Mesenchymal stem cell (in vitro differentiated cells and primary cell): ENCODE results near the gene MAL.

Source experiments
- DNase-seq: peaks from one replicate; pipeline ENCODE4 v3.0.0-alpha.2; 2013
- H2AFZ ChIP-seq: one replicate; pipeline ENCODE4 v1.6.1; 2013; ENCODE audit warnings: low read depth, mild to moderate bottlenecking, control low read depth, inconsistent platforms, low read length, moderate library complexity
- H2AK5ac ChIP-seq: 2 replicates; pipeline ENCODE4 v1.6.1; 2013; ENCODE audit warnings: low read length, moderate library complexity, mild to moderate bottlenecking, inconsistent platforms; ENCODE audit not compliant: severe bottlenecking
- H2BK120ac ChIP-seq: one replicate; pipeline ENCODE4 v1.6.1; 2013; ENCODE audit warnings: low read depth, mild to moderate bottlenecking, inconsistent platforms, low read length, moderate library complexity
- H2BK12ac ChIP-seq, 2 experiments: one replicate each; pipeline ENCODE4 v1.6.1; 2013; ENCODE audit warnings: inconsistent platforms in 2 of 2, low read length in 2 of 2, mild to moderate bottlenecking in 2 of 2, moderate library complexity in 2 of 2, control low read depth in 1 of 2
- H2BK15ac ChIP-seq: one replicate; pipeline ENCODE4 v1.6.1; 2013; ENCODE audit warnings: mild to moderate bottlenecking, low read depth, inconsistent platforms; ENCODE audit not compliant: poor library complexity, severe bottlenecking
- H2BK5ac ChIP-seq: 2 replicates; pipeline ENCODE4 v1.6.1; 2013; ENCODE audit warnings: low read depth, mild to moderate bottlenecking, low read length, control low read depth, inconsistent platforms; ENCODE audit not compliant: poor library complexity, severe bottlenecking
- H3K14ac ChIP-seq, 2 experiments: one replicate each; pipeline ENCODE4 v1.6.1; 2013; ENCODE audit warnings: inconsistent platforms in 2 of 2, low read length in 2 of 2, control low read depth in 1 of 2, mild to moderate bottlenecking in 1 of 2, moderate library complexity in 1 of 2
- H3K18ac ChIP-seq, 2 experiments: one replicate each; pipeline ENCODE4 v1.6.1; 2013; ENCODE audit warnings: inconsistent platforms in 2 of 2, low read length in 2 of 2, control low read depth in 1 of 2, low read depth in 1 of 2, mild to moderate bottlenecking in 1 of 2
- H3K23ac ChIP-seq, 2 experiments: one replicate each; pipeline ENCODE4 v1.6.1; 2013; ENCODE audit warnings: inconsistent platforms in 2 of 2, low read length in 2 of 2, mild to moderate bottlenecking in 2 of 2, moderate library complexity in 2 of 2, control low read depth in 1 of 2
- H3K27ac ChIP-seq: 2 replicates; pipeline ENCODE4 v1.5.1; 2013; ENCODE audit warnings: mild to moderate bottlenecking, moderate library complexity, low read length, control low read depth, inconsistent platforms; ENCODE audit not compliant: poor library complexity, severe bottlenecking
- H3K27me3 ChIP-seq, 2 experiments: 2 replicates each; pipeline versions ENCODE4 v1.6.1 to v1.7.0; 2013; ENCODE audit warnings: low read length in 2 of 2, mild to moderate bottlenecking in 2 of 2, moderate library complexity in 2 of 2, control low read depth in 1 of 2, inconsistent platforms in 1 of 2; ENCODE audit not compliant: control insufficient read depth in 1 of 2, insufficient read depth in 1 of 2
- H3K36me3 ChIP-seq, 2 experiments: 2 replicates each; pipeline versions ENCODE4 v1.6.1 to v1.7.0; 2013; ENCODE audit warnings: low read length in 2 of 2, control low read depth in 1 of 2, inconsistent platforms in 1 of 2, low read depth in 1 of 2, mild to moderate bottlenecking in 1 of 2; ENCODE audit not compliant: insufficient read depth in 2 of 2, control insufficient read depth in 1 of 2
- H3K4ac ChIP-seq, 2 experiments: one replicate each; pipeline ENCODE4 v1.6.1; 2013; ENCODE audit warnings: inconsistent platforms in 2 of 2, low read length in 2 of 2, mild to moderate bottlenecking in 2 of 2, moderate library complexity in 2 of 2, control low read depth in 1 of 2, low read depth in 1 of 2
- H3K4me1 ChIP-seq: 2 replicates; pipeline ENCODE4 v1.6.1; 2013; ENCODE audit warnings: low read depth, low read length, control low read depth; ENCODE audit not compliant: control insufficient read depth, insufficient read depth
- H3K4me2 ChIP-seq: 2 replicates; pipeline ENCODE4 v1.6.1; 2013; ENCODE audit warnings: low read length, mild to moderate bottlenecking, inconsistent platforms; ENCODE audit not compliant: poor library complexity, severe bottlenecking
- H3K4me3 ChIP-seq, 2 experiments: 2 replicates each; pipeline versions ENCODE4 v1.5.1 to v1.7.0; 2013; ENCODE audit warnings: low read length in 2 of 2, mild to moderate bottlenecking in 2 of 2, control low read depth in 1 of 2, low read depth in 1 of 2; ENCODE audit not compliant: insufficient read depth in 1 of 2
- H3K79me1 ChIP-seq: replicated peaks from 2 replicates; pipeline ENCODE4 v1.6.1; 2013; ENCODE audit warnings: mild to moderate bottlenecking, control low read depth, low read length, inconsistent platforms; ENCODE audit not compliant: poor library complexity, severe bottlenecking
- H3K9ac ChIP-seq: 2 replicates; pipeline ENCODE4 v1.7.0; 2013; ENCODE audit warnings: mild to moderate bottlenecking, low read length, moderate library complexity
- H3K9me3 ChIP-seq: 2 replicates; pipeline ENCODE4 v1.7.0; 2013; ENCODE audit warnings: mild to moderate bottlenecking, low read length; ENCODE audit not compliant: control insufficient read depth
- H4K8ac ChIP-seq: one replicate; pipeline ENCODE4 v1.6.1; 2013; ENCODE audit warnings: inconsistent platforms, mild to moderate bottlenecking, low read length, moderate library complexity
- H4K91ac ChIP-seq: one replicate; pipeline ENCODE4 v1.6.1; 2013; ENCODE audit warnings: mild to moderate bottlenecking, low read length, inconsistent platforms
- whole genome bisulfite sequencing: methylation state at CpG from one replicate; pipeline ENCODE4 v1.1.7; 2013; ENCODE audit warnings: mixed read lengths; 5-methylcytosine and 5-hydroxymethylcytosine counted together

MAL gene

DNA sequence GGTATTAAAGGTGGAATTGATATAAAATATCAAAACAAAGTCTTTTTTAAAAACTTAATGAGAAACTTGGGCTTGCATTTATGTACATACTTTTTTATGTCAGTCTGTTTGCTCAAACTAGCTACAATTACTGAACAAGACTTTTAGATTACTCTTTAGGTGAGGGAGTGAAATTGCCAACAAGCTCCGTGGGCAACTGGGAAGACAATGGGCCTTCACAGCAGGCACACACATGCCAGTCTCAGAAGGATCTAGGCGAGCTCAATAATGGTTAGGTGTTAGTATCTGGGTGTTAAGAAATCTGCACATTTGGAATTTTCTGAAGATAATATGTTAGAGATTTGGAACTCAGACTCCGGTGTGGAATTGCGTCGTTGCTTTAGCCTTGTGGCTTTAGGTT lies 23.0 kb upstream of the MAL start:
- Histone ChIP-seq H2BK12ac (no peak overlapping the region), H4K8ac (no peak overlapping the region), H3K9ac (no peak overlapping the region), H3K4me2 (no peak overlapping the region), H3K4ac (no peak overlapping the region), H2BK5ac (no peak overlapping the region), H2AK5ac (no peak overlapping the region), H3K9me3 (no peaks in the 10 kb centered on the region), H3K79me1 (no peaks in the 10 kb centered on the region), H2AFZ (no peak overlapping the region), H4K91ac (no peak overlapping the region), H3K18ac (no peak overlapping the region), H2BK15ac (no peak overlapping the region), H3K14ac (no peak overlapping the region), H3K36me3 (no peaks in the 10 kb centered on the region), H3K27ac (no peak overlapping the region), H3K4me1 (peaks cover 8% of the 10 kb centered on the region), H3K4me3 (no peak overlapping the region), H3K27me3 (peaks cover 3 to 56% of the 10 kb centered on the region in 2 experiments), H3K23ac (no peak overlapping the region), H2BK120ac (no peak overlapping the region)
- 54% methylated on average over 2 of the region's 5 CpGs for WGBS
- DNase-seq: no peak

DNA sequence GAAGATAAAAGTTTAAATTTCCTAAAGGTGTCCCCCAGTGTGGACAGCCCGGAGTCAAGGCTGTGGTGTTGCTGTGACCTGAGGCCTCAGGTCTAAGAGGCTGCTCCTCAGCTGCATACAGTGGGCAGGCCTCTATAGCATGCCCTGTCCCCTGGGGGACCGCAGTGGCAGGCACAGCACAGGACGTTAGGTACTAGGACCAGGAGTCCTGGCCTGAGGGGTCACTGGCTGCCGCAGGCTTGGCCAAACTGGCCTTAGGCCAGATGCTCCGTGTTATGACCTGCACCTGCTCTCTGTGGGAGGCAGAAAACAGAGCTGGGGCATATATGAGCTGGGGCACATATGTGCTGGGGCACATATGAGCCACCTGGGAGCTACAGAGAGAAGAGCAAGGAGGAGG lies 21.2 kb upstream of the MAL start:
- no peak overlapping the region for H3K14ac ChIP-seq
- H2BK15ac ChIP-seq: no peak overlapping the region

DNA sequence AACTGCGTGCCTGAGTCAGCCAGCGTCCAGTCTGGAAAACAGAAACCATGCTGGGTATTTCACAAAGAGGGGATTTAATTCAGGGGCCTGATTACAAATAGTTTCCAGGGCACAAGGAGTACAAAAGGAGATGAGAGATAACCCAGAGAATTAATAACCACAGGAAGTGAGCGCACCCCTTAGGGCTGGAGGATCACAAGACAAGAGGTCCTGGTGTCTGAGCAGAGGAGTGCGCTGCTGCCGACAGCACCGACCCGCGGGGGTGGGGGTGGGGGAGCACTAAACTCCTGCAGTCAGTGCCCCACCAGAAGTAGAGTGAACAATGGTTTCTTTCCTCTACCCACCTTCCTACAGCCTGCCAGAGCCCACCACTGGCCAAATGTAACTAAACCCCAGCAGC lies 20.8 kb upstream of the MAL start:
- H3K9ac ChIP-seq: no peak overlapping the region
- no peak overlapping the region for H2AFZ ChIP-seq
- H3K9me3 ChIP-seq: no peaks in the 10 kb centered on the region
- H3K18ac ChIP-seq: no peak overlapping the region
- no peak overlapping the region for H3K14ac ChIP-seq
- H3K27ac ChIP-seq: no peak overlapping the region
- no peak overlapping the region for H3K4me3 ChIP-seq
- H2AK5ac ChIP-seq: no peak overlapping the region
- DNase-seq: no peak
- H4K91ac ChIP-seq: no peak overlapping the region
- no peak overlapping the region for H2BK15ac ChIP-seq
- no peaks in the 10 kb centered on the region for H3K36me3 ChIP-seq
- H3K4ac ChIP-seq: no peak overlapping the region
- H3K4me2 ChIP-seq: no peak overlapping the region
- H3K27me3 ChIP-seq: peaks cover 0 to 39% of the 10 kb centered on the region in 2 experiments
- WGBS: 69% methylated on average over 5 of the region's 8 CpGs
- no peak overlapping the region for H2BK5ac ChIP-seq
- peaks cover 15% of the 10 kb centered on the region for H3K4me1 ChIP-seq
- no peaks in the 10 kb centered on the region for H3K79me1 ChIP-seq
- H4K8ac ChIP-seq: no peak overlapping the region
- no peak overlapping the region for H3K23ac ChIP-seq
- H2BK12ac ChIP-seq: no peak overlapping the region
- no peak overlapping the region for H2BK120ac ChIP-seq

More for the DNA sequence above, 21.2 kb upstream of the MAL start:
- Histone ChIP-seq H3K36me3 (no peaks in the 10 kb centered on the region), H3K27ac (no peak overlapping the region), H4K91ac (no peak overlapping the region), H3K4me3 (no peak overlapping the region), H2BK12ac (no peak overlapping the region), H2BK120ac (no peak overlapping the region), H2AK5ac (no peak overlapping the region), H3K4me2 (no peak overlapping the region), H3K9ac (no peak overlapping the region), H3K79me1 (no peaks in the 10 kb centered on the region), H3K27me3 (peaks cover 3 to 43% of the 10 kb centered on the region in 2 experiments), H2AFZ (no peak overlapping the region), H3K4ac (no peak overlapping the region), H3K23ac (no peak overlapping the region), H3K9me3 (no peaks in the 10 kb centered on the region), H3K4me1 (peaks cover 14% of the 10 kb centered on the region), H4K8ac (no peak overlapping the region), H3K18ac (no peak overlapping the region), H2BK5ac (no peak overlapping the region)
- no peak for DNase-seq
- WGBS: 71% methylated on average over 5 of the region's 5 CpGs

DNA sequence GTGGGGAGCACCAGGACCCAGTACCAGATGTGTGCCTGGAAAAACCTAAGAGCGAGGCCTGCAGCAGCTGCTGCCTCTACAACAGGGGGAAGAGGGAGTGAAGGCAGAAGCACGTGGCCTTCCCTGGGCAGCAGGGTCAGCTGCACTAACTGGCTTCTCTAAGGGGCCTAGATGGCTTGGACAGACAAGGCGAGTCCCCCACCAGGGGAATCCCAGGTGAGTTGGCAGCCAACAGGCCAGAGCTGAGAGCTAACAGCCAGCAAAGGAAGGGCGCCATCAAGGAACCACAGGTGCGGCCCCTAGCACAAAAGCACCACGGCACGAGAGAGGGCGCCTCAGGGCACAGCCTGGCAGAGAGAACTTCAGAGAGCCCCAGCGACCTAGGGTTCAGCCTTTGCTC lies 19.8 kb upstream of the MAL start:
- Histone ChIP-seq H2BK5ac (no peak overlapping the region), H4K8ac (no peak overlapping the region), H3K4me1 (peaks cover 21% of the 10 kb centered on the region), H3K79me1 (no peaks in the 10 kb centered on the region), H2BK12ac (no peak overlapping the region), H2AK5ac (no peak overlapping the region), H3K9ac (no peak overlapping the region), H3K23ac (no peak overlapping the region), H3K36me3 (no peaks in the 10 kb centered on the region), H3K4me3 (no peak overlapping the region), H2BK120ac (no peak overlapping the region), H3K27ac (no peak overlapping the region), H2BK15ac (no peak overlapping the region), H3K4me2 (no peak overlapping the region), H3K4ac (no peak overlapping the region), H3K14ac (no peak overlapping the region), H3K18ac (no peak overlapping the region), H2AFZ (no peak overlapping the region), H3K9me3 (no peaks in the 10 kb centered on the region), H3K27me3 (peaks cover 0 to 36% of the 10 kb centered on the region in 2 experiments), H4K91ac (no peak overlapping the region)
- WGBS: 69% methylated on average over 9 of the region's 9 CpGs
- no peak for DNase-seq
